ENCODE results near the gene ADGRD1.
"Not testable (repeated sequence)": the region's sequence is repeated elsewhere in the genome, so short reads cannot be mapped to it uniquely, and the experiment has no call there.

Gene ADGRD1

DNA sequence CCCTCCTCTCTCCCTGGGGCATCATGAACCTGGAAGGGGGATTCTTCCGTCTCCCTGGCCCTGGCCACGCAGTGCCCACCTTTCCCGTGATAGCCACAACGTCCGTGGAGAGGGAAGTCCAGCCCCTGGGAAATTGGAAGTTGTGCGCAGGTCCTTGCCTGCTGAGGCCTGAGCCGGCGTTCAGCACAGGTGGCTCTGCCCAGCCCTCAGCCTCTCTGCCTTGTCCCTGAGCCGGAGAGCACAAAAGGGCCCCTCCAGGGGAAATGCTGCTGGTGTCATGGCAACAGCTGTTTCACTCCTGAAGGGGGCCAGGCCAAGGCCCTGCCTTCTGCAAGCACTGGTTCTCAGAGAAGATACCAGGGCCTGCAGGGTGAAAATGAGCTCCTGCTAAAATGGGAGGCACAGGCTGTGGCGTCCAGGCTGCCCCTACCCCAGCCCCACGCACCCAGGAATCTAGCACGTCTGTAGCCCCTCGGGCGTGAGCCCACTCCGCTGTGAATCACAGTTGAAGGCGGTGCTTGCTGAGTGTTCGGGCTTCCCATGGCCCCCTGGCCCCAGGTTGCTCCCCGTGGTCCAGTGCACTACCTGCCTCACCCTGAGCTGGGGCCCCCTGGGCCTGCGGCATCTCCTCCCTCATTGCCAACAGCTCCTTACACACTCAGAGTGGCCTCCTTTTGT lies 149.4 kb downstream of the ADGRD1 start:
- no peak for DNase-seq (ENCODE audit: low spot score)

DNA sequence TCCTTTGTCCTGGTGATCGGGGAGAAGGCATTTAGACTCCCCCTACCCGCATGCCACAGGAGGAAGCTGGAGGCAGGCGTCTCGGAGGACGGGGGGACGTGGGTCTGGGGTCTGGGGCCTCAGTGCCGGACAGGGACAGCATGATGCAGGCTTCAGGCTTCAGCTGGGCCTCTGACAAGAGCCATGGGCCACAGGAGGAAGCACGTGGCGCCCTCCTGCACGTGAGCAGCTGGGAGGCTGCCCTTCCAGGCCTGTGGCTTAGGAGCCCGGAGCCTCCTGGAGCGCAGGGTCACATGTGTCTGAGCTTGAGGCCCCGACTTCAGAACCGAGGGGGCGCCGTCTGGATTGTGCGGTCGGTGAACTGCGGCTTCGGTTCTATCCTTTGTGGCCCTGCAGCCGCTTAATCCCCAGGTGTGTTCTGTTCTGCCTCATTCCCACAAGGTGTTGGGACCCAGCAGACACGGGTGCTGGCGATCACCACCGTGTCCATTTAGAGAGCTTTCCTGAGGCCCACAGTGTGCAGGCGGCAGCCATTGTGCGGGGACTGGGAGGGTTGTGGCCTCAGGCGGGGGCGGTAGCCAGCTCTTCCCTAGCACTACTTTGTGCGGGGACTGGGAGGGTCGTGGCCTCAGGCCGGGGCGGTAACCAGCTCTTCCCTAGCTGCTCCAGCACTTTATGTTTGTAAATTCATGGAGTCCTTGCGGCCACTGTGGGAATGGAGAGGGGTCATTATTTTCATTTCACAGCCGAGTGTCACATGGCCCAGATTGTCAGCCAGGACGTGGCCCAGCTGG lies 150.2 kb downstream of the ADGRD1 start:
- DNase-seq (ENCODE audit: low spot score): no peak

DNA sequence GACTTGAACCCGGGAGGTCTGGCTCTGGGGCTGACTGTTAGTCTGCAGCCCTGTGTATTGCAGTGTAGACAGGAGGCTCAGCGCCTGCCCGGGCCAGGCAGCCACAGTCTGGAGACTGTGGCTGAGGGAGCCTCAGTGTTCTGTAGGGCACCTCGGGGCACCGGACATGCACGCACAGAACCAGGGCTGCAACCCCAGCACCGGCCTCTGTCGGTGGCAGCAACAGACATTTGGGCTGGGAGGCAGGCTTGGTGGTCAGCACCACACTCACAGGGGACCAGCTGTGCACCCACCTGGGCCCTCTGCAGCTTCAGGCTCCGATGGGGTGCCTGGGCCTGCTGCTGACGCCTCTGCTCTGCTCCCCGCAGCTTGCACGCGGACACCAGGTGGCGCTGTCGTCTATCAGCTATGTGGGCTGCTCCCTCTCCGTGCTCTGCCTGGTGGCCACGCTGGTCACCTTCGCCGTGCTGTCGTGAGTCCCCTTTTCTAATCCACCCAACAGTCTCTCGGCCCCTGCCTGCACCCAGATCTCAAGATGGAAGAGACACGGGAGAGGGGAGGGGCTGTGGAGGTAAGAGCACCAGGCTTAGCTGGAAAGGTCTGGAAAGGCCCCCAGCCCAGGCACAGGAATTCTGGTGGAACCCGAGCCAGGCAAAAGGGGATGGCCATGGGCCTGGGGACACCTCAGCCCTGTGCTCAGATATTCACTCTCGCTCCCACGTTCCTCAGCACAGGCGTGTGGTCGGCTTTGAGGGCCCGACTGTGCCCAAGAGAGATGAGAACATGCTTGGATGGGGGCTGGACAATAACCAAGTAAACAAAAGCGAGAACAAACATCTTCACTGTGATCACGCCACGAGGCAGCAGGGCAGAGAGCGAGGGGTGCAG lies 151.0 kb downstream of the ADGRD1 start:
- DNase-seq (ENCODE audit: low spot score): peak; percentile 87

DNA sequence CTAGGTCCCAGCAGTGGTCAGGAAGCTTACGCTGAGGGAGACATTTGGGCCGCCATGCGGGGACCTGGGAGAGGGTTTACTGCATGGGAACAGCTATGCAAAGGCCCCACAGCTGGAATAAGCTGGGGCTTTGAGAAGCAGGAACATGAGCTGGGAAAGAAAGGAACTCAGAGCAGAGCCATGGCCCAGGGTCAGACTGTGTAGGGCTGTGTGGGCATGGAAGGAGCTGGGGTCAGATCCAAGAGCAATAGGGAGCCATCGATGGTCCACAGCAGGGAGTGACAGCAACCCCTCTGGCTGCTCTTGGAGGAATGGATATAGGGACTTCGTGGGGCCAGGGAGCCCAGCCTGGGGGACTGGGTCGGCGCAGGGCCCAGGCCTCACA lies 151.6 kb downstream of the ADGRD1 start:
- DNase-seq (ENCODE audit: low spot score): no peak

DNA sequence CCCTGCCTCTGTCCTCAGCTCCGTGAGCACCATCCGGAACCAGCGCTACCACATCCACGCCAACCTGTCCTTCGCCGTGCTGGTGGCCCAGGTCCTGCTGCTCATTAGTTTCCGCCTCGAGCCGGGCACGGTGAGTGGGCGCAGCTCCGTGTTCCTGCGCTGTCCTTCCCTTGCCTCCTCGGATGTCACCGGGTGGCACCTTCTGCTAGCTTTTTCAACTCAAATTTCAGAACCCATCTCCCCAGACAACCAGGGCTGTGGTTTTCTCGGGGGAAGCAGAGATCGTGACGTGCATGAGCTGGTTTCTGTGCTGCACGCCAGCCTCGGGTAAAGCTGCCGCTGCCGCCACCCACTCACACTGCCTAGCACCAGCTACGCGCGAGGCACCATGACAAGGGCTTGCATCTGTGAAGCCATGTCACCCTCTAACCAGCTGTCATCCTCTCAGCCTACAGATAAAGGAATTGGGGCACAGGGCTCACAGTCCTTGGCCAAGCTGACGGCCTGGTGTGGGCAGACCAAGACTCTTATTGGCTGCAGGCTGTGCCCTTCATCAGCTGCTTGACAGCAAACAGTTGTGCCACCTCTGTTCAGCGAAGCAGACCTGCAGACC lies 152.1 kb downstream of the ADGRD1 start:
- DNase-seq (ENCODE audit: low spot score): no peak

DNA sequence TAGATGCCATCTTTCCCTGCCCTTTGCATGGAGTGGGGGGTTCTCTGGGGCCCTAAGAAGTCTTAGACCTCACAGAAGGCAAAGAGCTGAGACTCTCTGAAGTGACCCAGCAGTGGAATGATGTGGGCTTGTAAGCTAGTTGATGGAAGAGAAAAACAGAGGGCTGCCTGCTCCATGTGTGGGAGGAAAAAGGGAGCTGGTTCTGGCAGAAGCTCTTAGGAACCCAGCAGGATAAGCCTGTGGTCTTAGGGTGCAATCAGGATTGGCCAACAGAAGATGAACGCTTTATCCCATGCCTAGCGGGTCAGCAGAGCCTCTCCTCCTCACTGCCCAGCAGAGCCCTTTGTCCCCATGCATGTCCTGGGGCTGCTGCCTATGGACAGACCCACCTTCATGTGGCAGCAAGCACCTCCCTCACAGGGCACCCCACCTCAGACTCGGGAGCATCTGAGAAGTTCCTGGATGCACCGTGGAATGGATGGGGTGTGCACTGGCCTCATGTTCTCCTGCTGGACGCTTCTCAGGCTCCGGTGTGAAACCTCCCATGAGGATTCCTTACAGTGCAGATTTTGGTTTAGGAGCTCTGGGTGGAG lies 152.7 kb downstream of the ADGRD1 start:
- DNase-seq (ENCODE audit: low spot score): no peak

DNA sequence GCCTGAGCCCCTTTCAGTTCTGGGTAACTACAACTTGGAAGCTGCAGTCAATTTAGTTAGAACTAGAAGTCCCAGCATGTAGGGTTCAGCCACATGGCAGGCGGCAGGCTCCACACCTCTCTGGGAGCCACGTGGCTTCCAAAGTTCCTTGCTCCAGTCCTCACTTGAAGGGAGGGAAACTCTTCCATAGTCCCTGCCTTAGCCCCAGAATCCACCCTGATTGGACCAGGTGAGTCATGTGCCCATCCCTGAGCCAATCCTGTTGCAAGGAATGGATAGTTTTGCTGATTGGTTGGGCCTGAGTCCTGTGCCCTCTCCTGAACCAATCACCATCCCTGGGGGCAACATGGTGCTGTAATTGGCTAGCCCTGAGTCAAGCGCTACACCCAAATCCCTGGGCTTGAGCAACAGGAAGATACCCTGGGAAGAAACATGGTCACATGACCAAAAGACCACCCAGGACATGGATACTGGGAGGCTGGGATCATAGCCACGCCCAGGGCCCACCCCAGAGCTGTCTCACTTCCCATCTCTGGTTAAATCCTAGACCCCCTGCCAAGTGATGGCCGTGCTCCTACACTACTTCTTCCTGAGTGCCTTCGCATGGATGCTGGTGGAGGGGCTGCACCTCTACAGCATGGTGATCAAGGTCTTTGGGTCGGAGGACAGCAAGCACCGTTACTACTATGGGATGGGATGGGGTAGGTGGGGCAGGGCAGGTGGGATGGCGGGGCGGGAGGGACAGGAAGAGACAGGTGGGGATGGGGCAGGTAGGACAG lies 154.7 kb downstream of the ADGRD1 start:
- no peak for DNase-seq (ENCODE audit: low spot score)

DNA sequence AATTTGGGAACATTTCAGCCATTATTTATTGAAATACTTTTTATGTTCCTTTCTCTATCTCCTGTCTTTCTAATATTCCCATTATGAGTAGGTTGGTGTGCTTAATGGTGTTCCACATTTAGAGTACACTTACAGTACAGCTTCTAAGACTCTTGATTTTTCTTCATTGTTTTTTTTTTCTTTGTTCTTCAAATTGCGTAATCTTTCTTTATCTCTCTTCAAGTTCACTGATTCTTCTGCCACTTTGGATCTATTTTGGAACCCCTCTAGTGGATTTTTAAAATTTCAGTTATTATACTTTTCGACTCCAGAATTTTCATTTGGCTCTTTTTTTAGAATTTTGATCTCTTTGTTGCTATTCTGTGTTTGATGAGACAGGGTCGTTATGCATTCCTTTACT lies 157.7 kb downstream of the ADGRD1 start:
- no peak for DNase-seq (ENCODE audit: low spot score)

DNA sequence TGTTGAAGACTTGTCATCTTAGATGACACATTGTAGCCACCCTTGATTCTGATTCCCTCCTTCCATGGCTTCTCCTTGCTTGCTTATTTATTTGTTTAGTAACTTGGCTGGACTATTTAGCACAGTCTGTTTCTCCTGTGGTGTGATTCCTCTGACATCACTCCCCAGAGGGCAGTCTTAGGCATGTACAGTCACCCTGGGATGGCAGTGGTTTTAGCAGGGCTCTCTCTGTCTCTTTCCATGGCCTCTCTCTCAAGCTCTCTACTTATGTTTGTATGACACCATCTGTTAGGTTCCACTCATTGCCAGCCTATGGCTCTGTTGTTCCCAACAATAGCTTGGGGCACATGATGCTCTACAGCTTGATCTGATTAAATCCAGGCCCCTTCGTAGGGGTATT lies 158.3 kb downstream of the ADGRD1 start:
- no peak for DNase-seq (ENCODE audit: low spot score)

DNA sequence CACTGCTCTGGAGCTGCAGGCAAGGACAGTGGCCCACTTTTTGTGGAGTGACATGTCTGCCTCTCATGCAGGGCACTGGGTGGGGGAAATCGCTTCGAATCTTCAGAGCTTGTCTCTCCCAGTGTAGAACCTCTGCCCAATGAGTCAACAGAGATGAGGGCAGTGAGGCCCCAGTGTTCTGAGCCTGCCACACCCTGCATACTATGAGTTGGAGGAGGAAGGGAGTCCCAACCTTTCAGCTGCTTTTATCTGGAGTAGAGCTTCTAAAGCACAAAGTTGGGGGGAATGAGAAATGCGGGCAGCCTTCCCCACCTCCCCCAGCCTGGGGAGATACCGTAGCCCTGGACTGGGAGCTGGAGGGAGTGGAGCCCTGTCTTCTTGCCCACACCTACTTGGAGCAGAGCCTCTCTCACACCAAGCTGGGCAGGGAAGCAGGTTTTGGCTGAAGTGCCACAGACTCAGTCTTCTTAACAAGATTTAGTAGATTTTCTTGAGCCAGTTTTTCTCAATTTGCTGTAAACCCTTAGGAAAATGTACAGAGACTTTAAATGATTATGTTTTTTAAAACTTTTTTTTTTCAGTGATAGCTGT lies 159.1 kb downstream of the ADGRD1 start:
- DNase-seq (ENCODE audit: low spot score): no peak

DNA sequence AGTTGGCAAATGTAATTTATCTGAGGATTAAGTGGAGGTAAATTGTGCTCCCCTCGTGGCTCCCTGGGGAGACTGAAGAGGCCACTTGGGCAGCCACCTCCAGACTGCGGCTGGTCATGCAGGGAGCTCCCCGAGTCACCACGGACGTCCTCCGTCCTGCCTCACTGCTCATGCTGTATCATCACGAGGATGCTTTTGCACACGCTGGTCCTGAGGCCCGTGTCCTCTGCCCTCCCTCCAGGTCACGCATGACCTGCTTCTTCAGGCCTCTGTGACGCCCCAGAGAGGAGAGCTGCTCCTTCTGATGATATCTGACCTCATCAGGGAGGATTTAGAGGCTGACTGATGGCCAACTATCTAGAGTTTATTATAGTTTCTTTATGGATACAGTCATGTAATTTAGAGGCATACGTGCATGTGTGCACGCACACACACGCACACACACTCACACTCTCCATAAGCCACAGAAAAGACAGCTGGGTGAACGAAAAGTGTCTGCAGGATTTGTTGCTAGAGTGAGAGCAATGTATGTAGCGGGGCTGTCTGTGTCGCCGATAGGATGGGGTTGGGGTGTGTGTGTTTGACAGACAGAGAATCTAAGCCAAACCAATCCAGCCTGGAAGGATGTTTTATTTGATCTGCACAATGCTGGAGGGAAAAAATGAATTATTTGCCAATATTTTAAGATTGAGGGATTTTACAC lies 160.0 kb downstream of the ADGRD1 start:
- no peak for DNase-seq (ENCODE audit: low spot score)

DNA sequence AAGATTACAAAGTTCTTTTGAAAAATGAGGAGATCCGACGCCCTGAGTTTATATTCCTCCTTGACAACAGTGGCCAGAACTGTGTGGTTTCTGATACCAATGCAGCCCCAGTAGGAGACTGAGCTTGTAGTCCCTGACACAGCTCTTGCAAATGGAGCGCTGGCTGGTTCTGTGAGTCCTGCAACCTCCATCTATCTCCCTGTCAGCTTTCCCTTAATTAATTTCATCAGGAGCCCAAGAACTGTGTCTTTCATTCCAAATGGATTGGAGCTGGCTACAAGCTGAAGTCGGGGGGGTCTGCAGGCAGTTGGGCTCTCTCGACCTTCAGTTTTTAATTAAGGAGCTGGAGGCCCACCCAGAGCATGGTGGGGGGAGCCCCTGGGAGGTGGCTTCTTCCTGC lies 160.6 kb downstream of the ADGRD1 start:
- no peak for DNase-seq (ENCODE audit: low spot score)

DNA sequence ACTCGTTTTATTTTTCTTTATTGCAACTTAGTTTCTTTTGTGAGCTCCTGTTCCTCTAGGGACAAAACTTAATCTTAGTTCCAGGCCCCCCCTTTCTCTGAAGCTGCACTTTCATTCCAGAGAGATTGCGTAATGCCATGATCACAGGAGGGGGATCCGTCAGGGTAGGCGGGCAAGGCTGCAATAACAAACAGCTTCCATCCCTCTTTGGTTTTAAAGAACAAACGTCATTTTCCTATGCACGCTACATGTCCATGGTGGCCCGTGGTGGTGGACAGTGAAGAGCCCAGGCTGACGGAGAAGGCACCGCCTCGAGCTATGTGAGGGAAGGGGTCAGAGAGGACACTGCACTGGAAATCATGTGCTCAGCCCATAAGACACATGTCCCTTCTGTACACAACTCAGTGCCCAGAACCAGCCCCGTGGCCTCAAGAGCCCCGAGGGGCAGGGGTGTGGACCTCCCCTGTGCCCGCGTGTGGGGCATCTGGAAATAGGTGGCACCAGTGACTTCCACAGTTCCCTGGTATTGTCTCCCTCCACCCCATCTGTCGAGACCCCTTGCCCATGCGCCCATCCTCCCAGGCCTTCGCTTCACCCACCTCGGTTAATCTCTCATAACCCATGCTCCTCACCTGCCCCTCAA lies 161.4 kb downstream of the ADGRD1 start:
- DNase-seq (ENCODE audit: low spot score): no peak

DNA sequence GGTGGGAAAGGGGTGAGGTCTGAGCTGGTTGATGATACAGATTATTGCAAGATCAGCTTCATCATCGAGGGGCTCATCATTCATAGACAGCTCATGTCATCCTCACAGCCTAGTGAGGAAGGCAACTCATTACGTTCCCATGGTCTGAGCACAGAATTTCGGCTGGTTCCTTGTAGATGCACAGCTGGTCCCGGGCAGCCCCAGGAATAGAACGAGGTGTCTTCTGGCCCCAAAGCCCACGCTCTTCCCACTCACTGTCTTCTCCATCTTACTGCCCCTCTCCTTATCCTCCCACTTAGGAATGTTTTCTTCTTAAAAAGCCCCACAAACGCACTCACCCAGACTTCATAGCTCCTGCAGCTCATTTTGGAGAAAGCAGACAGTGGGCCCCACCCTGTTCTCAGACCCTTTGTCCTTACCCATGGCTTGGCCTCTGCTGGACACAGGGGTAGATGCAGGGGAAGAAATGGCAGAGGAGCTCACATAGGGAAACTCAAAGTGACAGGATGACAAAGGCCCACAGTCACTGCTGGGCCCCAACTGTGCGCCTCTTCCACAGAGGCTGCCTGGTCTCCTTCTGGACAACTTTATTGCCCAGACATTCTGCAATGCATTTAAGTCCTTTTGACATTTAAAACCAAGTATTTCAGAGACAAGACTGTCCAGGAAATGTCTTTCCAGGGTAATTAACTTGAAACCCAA lies 162.2 kb downstream of the ADGRD1 start:
- DNase-seq (ENCODE audit: low spot score): no peak

DNA sequence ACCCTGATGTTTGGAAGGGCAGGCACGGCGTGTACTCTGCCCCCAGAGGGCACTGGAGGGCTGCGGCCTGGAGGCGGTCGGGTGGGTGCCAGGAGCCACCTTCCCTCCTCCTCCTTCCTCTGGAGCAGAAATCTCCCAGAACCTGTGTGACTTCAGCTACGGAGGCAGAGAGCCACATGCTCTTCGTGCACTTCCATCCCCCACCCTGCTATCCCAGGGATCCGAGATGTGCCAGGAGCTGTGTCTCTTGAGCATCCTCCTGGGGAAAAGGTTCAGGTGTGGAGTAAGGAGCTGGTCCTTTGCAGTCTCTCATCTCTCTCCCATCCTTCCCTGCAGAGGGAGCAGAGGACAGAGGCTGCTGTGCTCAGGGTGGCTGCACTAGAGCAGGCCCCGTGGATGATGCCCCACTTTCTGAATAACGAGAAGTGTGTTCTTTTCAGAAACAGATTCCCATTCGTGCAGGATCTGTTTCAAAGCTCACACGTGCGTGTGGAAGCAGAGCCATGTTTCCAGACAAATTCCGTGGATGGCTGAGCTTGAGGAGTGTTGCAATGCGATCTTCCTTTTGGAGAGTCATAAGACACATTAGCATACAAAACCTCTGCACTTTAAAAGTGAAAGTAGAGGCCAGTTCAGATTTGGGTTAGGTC lies 162.9 kb downstream of the ADGRD1 start:
- no peak for DNase-seq (ENCODE audit: low spot score)

DNA sequence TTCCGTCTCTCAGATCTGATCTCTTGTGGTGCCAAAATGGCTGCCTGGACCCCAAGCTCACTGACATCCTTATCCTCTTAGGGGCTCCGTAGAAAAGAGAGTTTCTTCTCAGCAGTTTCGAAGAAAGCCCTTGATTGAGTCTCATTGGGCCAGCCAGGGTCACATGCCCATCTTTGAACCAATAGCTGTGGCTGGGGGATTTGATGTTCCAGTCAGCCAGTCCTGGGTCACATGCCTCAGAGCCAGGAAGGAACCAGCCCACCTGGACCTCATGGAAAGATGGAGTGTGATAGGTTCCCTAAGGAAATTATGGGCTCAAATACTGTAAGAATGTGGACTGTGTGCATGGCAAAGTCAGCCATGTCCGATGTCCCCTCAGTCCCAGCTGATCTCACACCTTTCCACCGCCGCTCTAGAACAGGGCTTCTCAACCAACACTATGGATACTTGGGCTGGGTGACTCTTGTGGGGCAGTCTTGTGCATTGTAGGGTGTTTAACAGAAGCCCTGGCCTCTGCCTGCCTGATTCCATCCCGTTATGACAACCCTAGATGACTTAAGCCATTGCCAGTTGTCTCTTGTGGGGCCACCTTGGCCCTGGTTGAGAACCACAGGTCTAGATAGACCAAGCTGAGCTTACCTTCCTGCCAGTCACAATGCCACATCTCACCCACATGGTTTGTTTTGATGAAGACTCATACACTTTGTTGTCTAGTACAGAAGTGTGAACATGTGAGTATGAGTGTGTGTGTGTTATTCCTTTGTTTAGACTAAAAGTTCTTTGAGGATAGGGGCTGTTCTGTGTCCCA lies 163.9 kb downstream of the ADGRD1 start:
- no peak for DNase-seq (ENCODE audit: low spot score)

DNA sequence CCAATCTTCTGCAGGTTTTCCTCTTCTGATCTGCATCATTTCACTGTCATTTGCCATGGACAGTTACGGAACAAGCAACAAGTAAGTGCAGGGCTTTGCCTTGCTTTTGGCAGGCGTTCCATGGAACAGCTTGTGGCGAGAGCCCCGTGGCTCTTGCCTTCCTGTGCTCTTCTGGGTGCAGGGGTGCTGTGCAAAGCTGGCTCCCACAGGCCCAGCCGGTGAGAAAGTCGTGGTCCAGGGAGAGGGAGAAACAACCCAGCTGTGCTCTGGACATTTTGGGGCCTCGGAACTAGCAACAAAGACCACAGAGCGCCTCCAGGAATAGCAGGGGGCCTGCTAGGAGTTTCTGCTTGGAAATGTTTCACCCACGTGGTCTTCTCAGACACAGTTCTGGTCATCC lies 164.7 kb downstream of the ADGRD1 start:
- DNase-seq (ENCODE audit: low spot score): no peak

DNA sequence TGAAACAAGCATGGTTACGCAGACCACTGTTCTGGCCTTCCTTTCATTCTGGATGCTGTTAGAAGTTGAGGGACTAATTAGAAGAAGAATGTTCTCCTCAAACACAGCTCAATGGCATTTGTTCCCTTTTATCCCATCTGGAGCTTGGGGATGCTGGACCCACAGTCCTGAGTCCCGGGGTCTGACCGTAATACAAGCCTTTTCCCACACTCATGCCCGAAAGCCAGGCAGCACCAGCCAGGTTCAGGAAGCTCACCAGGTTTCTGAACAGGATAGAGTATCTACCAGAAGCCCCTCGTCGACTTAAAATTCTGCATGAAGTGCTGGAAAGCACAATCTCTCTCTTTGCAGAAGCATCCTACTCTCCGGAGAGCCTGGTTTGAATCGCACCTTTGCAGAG lies 165.6 kb downstream of the ADGRD1 start:
- not testable (repeated sequence) for DNase-seq (ENCODE audit: low spot score)

All from HuH-7 (cell line).